HG03571 (cell line): Measurements from ENCODE around the gene RNU4-1.
"Not testable (repeated sequence)": the region's sequence is repeated elsewhere in the genome, so short reads cannot be mapped to it uniquely, and the experiment has no call there.

Experiments used
- ATAC-seq: cut with Tn5 transposase; IDR thresholded peaks from one replicate; pipeline ENCODE4 v1.9.1; 2021; ENCODE audit not compliant: unreplicated experiment

RNU4-1 gene

DNA sequence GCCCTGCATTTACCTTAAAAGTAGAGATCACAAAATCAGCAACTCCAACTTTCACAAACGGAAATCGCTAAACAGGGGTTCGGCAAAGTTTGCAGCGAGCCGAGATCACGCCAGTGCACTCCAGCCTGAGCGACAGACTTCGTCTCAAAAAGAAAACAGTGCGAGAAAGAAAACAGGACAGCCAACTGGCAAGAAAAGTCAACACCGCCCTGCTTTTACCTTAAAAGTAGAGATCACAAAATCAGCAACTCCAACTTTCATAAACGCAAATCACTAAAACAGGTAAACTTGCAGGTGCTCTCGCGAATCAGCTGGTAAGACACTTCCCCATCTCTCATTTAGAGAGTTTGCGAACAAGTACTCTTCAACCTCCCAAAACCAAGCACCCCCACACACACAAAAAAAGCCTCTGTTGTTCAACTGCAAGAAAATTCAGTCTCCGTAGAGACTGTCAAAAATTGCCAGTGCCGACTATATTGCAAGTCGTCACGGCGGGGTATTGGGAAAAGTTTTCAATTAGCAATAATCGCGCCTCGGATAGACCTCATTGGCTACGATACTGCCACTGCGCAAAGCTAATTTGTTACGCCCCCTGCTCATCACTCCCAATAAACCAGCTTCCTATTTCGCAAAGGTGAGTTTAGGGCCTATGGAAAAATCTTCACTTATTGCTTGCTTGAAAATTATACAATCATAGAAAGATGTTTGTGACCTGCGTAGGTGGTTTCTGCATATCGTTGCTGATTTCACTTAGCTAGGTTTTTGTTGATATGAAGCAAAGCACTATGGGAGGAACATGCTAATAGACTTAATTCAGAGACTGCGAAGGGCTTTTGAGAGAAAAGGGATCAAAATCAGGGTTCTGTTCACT, at the start of gene RNU4-1:
TSS of gene RNU4-1 (minus strand) at position 577 of the 871 bp plus-strand sequence.
- peak; percentile 50 for ATAC-seq

GRCh38 chr12:120342175-120343038, 49.4 kb upstream of the RNU4-1 start:
- ATAC-seq: no peak

DNA sequence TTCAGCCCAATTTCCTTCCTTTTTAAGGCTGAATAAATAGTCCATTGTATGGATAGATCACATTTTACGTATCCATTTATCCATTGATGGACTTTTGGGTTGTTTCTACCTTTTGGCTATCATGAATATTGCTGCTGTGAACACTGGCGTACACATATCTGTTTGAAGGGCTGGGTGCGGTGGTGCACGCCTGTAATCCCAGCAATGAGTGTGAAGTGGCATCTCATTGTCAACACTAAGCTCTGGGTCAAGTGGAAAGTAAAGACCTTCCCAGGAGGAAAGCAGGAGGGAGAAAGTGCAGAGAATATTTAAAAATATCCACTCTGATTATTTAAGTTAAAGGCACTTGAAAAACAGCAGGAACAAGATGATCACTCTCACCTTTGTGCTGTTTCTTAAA, 46.2 kb upstream of the RNU4-1 start:
- no peak for ATAC-seq

DNA sequence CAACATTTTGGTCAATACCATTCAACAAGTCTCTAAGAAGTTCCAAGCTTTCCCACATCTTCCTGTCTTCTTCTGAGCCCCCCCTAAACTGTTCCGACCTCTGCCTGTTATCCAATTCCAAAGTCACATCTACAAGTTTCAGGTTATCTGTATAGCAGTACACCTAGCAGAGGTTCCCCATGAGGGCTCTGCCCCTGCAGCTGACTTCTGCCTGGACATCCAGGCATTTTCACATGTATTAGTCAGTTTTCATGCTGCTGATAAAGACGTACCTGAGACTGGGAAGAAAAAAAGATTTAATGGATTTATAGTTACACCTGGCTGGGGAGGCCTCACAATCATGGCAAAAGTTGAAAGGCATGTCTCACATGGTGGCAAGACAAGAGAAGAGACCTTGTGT, 44.7 kb upstream of the RNU4-1 start:
- no peak for ATAC-seq

GRCh38 chr12:120336392-120336791, 43.4 kb upstream of the RNU4-1 start:
- ATAC-seq: not testable (repeated sequence)

DNA sequence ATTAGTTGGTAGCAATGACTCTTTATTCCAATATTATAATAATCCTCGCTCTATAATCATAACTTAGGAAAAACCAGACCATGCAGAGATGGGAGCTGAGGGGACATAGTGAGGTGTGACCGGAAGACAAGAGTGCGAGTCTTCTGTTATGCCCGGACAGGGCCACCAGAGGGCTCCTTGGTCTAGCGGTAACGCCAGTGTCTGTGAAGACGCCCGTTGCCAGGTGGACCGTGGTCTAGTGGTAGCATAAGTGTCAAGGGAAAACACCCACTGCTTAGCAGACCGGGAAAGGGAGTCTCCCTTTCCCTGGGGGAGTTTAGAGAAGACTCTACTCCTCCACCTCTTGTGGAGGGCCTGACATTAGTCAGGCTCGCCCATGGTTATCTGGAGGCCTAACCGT, 42.4 kb upstream of the RNU4-1 start:
- not testable (repeated sequence) for ATAC-seq

- ATAC-seq: no peak
These were observed 39.5 kb upstream of the RNU4-1 start for GRCh38 chr12:120332523-120332922.

- ATAC-seq: no peak
These were observed 39.0 kb upstream of the RNU4-1 start for GRCh38 chr12:120332041-120332440.

DNA sequence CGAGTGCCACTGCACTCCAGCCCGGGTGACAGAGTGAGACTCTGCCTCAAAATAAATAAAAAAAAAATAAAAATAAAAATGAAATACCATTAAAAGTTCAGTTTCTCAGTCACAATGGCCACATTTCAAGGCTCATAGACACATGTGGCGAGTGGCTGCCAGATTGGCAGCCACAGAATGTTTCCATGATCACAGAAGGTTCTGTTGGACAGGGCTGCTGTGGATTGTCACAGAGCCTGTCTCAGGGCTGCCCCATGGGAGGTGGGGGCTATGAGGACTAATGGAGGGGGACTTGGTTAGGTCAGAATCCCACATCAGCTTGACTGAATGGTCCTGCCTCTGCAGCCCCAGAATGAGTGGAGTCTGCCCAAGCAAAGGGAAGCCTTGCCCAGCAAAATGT, 38.4 kb upstream of the RNU4-1 start:
- ATAC-seq: no peak

- no peak for ATAC-seq
These were observed 35.2 kb upstream of the RNU4-1 start for GRCh38 chr12:120328228-120328627.

DNA sequence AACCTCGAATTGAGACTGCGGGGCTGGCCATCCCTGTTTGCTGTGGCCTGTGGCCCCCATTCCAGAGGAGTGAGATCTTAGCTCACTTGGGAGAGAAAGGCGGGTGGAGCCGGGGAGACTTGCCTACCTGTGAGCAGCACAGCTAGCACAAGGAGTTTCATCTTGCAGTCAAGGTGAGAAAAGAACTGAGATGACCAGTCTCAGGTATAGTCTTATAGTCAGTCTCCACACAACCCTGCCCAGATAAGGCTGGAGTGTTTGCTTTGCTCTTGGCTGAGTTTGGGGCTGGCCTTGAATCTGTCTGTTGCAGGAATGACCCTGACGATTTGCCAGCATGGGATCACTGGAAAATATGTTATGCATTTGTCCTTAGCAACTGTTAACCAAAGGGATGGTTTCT, 34.6 kb upstream of the RNU4-1 start, which contains the start of gene PLA2G1B:
TSS of gene PLA2G1B (minus strand) at position 187 of the 400 bp plus-strand sequence. CDS start at position 161, 26 bp downstream.
- ATAC-seq: no peak

DNA sequence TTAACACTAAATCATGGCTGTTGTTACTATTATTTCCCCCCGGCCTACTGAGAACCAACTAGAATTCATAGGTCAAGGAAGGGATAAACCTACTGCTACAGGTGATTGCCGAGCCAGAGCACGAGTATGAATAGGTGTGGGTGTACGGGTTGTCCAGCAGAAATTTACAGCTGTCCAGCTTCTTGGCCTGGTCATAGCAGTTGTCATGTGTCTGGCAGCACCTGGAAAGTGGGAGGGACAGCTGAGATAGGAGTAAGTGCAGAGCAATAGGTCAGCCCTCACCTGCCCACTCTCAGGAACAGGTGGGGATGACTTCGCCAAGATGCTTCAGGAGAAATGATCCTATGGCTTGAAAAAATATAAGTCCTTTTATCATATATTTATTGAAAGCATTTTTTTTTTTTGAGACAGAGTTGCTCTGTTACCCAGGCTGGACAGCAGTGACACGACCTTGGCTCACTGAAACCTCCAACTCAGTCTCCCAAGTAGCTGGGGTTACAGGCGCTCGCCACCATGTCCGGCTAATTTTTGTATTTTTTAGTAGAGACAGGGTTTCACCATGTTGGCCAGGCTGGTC, 31.9 kb upstream of the RNU4-1 start:
- ATAC-seq: no peak

DNA sequence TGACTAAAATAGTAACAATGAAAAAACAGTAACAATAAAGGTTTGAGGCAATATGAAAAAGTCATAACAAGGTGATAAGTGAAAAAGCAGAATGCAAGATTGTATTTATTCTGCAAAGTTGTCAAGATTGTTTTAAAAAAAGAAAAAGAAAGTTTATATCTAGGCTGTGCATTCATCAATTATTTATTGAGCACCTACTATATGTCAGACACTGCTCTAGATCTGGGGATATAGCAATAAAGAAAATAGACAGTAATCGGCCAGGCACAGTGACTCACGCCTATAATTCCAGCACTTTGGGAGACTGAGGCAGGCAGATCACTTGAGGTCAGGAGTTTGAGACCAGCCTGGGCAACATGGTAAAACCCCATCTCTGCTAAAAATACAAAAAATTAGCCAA, 30.7 kb upstream of the RNU4-1 start:
- no peak for ATAC-seq

DNA sequence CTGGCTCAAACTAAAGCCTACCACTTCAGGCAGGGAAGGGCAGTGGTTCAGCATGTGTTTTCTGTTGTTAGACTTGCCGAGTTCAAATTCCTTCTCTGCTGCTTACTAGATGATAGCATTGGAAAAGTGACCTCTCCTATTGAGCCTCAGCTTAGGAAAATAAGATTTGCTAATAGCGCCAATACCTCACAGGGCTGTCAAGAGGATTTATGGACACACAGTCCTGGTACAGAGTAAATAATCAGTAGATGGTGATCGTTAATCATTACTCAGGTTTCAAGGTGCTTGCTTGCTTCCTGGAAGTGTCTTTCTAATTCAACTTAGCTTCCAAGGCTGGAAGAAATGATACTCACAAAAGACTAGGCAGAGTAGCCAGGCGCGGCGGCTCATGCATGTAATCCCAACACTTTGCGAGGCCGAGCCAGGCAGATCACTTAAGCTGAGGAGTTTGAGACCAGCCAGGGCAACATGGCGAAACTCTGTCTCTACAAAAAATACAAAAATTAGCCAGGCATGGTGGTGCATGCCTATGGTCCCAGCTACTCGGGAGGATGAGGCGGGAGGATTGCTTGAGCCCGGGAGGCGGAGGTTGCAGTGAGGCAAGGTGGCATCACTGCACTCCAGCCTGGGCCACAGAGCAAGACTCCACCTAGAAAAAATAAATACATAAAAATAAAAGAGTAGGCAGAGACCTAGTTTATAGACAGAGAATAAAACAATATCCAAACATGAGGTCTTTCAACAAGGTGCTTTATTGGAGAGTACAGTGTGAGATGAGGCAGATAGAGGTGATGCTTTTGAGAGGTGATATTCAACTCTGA, 28.6 kb upstream of the RNU4-1 start:
- no peak for ATAC-seq

- peak; percentile 96 for ATAC-seq
These were observed 24.4 kb upstream of the RNU4-1 start for GRCh38 chr12:120317224-120318105.

GRCh38 chr12:120316798-120317223, 23.8 kb upstream of the RNU4-1 start:
- ATAC-seq: no peak

- no peak for ATAC-seq
These were observed 21.2 kb upstream of the RNU4-1 start for GRCh38 chr12:120314220-120314619.

- peak; percentile 94 for ATAC-seq
These were observed 9.2 kb upstream of the RNU4-1 start, which contains the start of gene SIRT4 for GRCh38 chr12:120301962-120302815. Gene SIRT4, plus strand, starts transcription at chr12:120302321. Its CDS starts 1,241 bp downstream, at chr12:120303562.

DNA sequence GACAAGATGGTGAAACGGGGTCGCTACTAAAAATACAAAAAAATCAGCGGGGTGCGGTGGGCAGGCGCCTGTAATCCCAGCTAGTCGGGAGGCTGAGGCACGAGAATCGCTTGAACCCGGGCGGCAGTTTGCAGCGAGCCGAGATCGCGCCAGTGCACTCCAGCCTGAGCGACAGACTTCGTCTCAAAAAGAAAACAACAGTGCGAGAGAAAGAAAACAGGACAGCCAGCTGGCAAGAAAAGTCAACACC, 701 bp downstream of the RNU4-1 start:
- no peak for ATAC-seq
